Fibroblast of lung (primary cell): Measurements from ENCODE around the gene POLR3H.

ENCODE experiments used
- EZH2 ChIP-seq: IDR thresholded peaks from 2 replicates; pipeline ENCODE4 v1.5.1; 2012; ENCODE audit warnings: low read length, control low read depth, mild to moderate bottlenecking; ENCODE audit errors: missing control alignments
- TF ChIP-seq, protein P1 (sequence below), 2 donors: IDR thresholded peaks in 1 of 2; conservative IDR thresholded peaks in 1 of 2; 1 replicate in 1 of 2; 2 replicates in 1 of 2; pipeline ENCODE4 v1.5.1; 2011 to 2012; ENCODE audit warnings: low read length in 2 of 2, control low read depth in 1 of 2, inconsistent platforms in 1 of 2, low read depth in 1 of 2, mild to moderate bottlenecking in 1 of 2

DNA sequence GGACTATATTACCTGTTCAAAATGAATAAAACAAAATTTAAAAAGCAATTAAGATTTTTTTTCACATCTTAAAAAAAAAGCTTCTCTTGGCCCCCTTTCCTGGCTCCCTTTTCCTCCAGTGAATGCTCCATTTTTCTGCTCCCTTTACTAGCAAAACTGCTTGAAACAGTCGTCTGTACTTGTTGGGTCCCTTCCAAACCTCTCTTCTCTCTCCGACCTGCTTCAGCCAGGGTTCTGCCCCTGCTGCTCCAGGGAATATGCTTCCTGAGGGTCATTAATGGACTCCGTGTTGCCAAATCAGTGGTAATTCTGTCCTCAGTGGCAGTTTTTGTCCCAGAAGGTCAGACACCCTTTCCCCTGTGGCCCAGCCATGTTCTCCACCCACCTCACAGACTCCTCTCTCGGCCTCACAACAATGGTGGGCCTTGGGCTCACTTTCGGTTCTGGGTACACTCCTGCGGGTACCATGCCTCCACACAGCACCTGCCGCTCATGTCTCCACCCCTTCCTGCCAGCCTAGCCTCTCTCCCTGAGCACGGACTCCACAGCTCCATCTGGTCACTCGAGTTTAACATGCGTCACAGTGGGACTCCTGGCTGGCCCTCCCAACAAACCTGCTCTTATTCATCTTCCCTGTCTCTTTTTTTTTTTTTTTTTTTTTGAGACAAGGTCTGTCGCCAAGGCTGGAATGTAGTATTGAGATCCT is 7.8 kb upstream of the POLR3H start:
- TF ChIP-seq, protein P1, sequence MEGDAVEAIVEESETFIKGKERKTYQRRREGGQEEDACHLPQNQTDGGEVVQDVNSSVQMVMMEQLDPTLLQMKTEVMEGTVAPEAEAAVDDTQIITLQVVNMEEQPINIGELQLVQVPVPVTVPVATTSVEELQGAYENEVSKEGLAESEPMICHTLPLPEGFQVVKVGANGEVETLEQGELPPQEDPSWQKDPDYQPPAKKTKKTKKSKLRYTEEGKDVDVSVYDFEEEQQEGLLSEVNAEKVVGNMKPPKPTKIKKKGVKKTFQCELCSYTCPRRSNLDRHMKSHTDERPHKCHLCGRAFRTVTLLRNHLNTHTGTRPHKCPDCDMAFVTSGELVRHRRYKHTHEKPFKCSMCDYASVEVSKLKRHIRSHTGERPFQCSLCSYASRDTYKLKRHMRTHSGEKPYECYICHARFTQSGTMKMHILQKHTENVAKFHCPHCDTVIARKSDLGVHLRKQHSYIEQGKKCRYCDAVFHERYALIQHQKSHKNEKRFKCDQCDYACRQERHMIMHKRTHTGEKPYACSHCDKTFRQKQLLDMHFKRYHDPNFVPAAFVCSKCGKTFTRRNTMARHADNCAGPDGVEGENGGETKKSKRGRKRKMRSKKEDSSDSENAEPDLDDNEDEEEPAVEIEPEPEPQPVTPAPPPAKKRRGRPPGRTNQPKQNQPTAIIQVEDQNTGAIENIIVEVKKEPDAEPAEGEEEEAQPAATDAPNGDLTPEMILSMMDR (conservative IDR thresholded peaks at IDR 0.05 in 1 of 2, IDR thresholded peaks at IDR 0.05 in 1 of 2; ENCODE audit: low read depth in 1 of 2, low read length in 2 of 2) = no peak
- TF ChIP-seq EZH2 = no peak
